Vagina (tissue), 2 donors: Measurements from ENCODE around the gene FRMPD4.

Experiments
- POLR2A ChIP-seq, 2 donors: fragments of 450-650 bp; IDR thresholded peaks; one replicate each; pipeline ENCODE4 v1.6.1; 2017; ENCODE audit warnings: antibody characterized with exemption in 2 of 2, mild to moderate bottlenecking in 2 of 2, moderate library complexity in 2 of 2
- TF ChIP-seq, protein P1 (sequence below), 3 experiments: fragments of 450-650 bp in 2 of 3; fragments of 200-600 bp in 1 of 3; sonication (generic) in 1 of 3; IDR thresholded peaks; one replicate each; pipeline ENCODE4 v1.5.1; 2017 to 2019; ENCODE audit warnings: antibody characterized with exemption in 3 of 3, mild to moderate bottlenecking in 2 of 3, moderate library complexity in 2 of 3

DNA sequence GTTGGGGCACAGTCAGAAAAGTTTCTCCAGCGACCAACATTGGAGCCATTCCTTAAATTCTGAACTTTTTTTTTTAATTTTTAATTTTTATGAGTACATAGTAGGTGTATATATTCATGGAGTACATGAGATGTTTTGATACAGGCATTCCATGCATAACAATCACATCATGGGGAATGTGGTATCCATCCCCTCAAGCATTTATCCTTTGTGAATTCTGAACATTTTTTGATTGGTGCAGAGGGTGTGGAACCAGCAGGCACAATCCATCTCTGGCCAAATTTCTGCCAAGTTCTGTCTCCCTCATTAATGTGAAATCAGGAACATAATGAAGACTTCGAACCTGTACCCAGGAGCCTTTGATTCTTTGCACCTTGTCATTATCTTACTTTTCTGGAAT lies 267.0 kb downstream of the FRMPD4 start:
- TF ChIP-seq POLR2A (IDR thresholded peaks at IDR 0.05): no peak
- TF ChIP-seq, protein P1, sequence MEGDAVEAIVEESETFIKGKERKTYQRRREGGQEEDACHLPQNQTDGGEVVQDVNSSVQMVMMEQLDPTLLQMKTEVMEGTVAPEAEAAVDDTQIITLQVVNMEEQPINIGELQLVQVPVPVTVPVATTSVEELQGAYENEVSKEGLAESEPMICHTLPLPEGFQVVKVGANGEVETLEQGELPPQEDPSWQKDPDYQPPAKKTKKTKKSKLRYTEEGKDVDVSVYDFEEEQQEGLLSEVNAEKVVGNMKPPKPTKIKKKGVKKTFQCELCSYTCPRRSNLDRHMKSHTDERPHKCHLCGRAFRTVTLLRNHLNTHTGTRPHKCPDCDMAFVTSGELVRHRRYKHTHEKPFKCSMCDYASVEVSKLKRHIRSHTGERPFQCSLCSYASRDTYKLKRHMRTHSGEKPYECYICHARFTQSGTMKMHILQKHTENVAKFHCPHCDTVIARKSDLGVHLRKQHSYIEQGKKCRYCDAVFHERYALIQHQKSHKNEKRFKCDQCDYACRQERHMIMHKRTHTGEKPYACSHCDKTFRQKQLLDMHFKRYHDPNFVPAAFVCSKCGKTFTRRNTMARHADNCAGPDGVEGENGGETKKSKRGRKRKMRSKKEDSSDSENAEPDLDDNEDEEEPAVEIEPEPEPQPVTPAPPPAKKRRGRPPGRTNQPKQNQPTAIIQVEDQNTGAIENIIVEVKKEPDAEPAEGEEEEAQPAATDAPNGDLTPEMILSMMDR (IDR thresholded peaks at IDR 0.05): no peak
